HG02973 (cell line): ENCODE measurements around the gene SOWAHB.
"Not testable (repeated sequence)": the region's sequence is repeated elsewhere in the genome, so short reads cannot be mapped to it uniquely, and the experiment has no call there.

Experiments
- ATAC-seq: cut with Tn5 transposase; IDR thresholded peaks from one replicate; pipeline ENCODE4 v1.9.1; 2021; ENCODE audit warnings: moderate library complexity; ENCODE audit not compliant: unreplicated experiment

SOWAHB gene

DNA sequence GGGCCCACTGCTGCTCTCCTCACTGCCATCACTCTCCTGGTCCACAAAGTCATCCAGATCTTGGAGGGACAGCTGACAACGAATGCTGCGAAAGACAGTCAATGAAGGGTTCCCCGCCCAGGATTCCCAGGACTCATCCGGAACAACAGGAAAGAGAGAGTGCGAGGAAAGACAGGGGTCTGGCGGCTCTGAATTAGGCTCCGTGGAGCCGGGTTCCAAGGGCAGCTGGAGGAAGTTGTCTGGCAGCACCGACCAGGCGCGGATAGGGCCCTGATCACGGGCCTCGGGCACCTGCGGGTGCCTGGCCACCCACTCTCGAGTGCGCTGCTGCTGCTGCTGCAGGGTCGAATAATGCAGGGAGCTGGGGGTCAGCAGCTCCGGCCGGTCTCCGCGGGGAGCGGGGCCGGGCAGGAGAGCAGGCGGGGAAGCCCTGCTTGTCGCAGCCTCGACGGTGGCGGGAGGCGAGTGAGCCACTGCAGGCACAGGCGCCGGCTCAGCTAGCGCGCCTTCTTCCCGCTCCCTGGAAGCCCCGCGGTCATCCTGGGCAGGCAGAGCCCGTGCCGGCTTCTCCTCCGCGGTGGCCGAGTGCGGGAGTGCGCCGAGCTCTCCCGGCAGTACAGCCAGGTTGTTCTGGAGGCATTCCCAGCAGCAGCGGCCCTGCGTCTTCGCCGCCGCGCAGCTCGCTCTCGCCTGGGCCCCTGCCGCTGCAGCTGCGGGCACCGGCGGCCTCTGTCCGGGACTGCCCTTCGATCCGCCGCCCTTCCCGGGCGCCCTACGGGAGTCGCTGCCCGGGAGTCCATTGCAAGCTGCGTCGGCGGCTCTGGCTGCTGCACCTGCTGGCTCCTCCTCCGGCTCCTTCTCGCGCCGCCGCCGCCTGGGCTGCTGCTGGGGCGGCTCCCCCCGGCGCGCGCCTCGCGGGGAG, 1.1 kb downstream of the SOWAHB start:
- no peak for ATAC-seq

DNA sequence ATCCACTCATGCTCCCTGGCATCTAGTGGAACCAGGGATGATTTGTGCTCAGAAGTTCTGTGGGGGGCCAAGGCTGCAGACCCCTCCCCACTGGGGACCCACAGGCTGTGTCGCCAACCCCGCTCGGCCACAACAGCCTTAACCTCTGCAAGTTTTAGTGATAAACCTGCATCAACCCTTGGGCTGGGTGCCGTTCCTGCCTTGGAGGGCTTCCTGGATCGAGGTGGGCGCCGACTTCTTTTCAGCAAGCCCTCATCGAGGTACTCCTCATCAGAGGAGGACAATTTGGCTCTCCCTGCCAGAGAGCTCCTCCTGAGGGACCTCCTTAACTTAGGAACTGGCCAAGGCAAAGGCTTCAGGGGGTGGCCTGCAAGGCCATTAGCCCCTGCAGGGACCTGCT, 1.9 kb downstream of the SOWAHB start:
- no peak for ATAC-seq

DNA sequence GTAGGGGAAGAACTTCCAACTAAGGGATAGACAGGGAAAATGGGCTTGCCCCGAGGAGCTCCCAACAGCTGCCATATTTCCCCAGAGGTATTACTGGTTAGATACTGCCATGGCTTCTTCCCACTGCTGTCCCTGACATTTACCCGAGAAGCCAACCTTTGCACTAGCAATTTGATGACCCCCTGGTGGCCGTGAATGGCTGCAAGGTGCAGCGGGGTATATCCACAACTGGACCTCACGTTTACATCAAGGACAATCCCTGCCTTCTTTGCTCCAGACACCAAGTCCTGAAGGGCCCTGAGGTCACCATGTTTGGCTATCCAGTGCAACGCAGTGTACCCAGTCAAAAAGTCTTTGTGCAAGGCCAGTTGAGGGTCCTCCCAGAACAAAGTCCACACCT, 2.3 kb downstream of the SOWAHB start:
- no peak for ATAC-seq

DNA sequence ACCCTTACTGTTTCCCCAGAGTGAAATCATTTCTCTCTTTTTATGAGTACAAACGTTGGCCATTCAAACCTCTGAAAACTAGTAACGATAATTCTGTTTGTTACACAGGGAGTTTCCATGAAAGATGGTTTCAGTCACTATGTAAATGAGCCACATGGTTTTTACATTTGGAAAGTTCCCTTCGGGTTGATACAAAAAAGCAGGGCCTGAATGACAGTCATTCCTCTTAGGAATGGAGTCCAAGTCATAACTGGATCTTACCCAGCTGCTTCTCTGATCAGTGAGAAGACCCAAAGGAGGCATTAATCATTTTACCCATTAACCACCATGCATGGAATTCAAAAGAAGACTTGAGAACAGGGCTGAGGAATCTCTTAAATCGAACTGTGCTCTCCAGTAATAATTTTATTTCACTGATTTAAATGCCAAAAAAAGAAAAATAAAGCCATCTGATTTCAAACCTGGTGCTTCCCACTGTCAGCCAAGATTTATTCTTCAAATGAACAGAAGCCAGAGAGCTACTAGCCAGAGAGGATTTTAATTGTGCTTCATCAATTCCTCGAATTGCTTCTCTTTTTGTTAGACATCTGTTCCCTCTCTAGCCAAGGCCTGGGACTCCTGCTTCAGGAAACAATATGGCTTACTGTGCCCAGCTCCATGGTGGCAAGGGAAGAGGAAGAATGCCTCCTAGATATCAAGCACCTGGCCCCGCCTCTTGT, 3.2 kb downstream of the SOWAHB start:
- ATAC-seq, result no peak

DNA sequence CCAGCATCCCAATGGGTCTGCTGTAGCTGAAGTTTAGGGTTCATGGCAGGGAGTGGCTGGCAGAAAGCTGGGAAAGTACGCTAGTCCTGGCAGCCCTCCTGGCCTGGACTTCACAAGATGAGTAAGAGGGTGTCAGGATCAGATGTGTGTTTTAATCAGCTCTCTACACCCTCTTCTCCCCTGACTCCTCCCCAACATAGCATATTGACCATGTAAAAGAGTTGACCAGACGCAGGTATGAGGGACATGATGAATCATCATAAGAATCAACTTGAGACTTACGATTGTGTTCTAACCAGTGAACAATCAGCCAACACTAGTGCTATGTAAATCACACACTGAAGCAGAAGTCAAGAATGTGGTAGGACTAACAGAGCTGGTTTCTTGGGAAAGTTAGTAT, 5.3 kb downstream of the SOWAHB start:
- ATAC-seq, result no peak

DNA sequence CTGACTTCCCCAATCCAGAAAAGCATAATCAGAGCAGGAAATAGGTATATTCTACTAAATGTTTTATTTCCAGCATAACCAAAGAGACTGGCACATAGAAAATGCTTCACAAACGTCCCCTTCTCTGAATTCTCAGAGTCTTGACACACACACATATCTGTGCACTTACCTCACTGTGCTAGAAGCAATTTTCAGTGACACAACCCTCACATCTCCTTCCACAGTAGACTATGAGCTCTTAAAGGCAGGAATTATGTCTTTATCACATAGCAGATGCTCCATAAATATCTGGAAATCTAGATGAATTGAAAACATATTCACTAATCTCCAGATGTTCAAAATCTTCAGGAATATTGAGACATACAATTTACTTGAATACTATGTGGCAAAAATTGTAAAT, 5.9 kb downstream of the SOWAHB start:
- ATAC-seq, result no peak

DNA sequence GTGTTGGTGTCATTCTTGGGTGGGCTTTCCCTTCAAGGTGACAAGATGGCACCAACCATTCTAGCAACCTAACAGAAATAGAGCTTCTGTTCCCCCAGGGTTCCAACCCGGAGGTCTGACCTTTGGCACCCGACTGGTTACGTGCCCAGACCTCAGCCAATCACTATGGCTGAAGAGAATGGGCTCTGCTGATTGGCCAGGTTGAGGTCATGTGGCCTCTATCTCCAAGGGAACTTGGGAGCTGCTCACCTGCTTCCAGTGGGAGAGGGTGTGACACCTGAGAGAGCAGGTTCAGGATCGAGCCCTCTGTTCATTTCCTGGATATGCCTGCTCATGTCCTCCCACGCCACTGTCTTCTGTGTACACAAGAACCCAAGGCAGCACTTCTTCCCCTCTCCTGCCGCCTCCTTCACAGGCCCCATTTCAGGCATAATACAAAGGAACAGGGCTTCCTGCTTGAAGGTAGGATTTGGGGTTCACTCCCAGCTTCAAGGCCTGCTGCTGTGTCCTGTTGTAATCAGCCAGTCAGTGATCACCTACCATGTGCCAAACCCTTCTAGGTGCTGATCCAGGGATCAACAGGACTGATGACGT, 11.0 kb downstream of the SOWAHB start:
- no peak for ATAC-seq

DNA sequence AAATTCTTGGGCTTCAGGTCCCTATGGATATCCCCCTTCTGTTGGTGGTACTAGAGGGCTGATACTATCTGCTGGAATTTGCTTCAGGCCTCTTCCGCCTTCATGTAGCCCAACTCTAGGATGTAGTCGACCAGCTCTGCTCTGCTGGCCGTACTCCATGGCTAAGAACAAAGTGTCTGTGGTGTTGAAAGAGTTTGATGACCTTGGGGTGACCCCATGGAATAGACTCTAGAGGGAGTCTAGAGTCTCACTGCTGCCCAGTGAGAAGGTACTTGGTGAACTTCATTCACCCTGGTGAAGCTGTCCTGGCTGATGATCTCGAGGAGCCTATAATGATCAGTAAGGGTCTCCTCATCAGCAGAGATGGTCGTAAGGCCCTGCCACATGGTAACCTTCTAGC, 11.7 kb downstream of the SOWAHB start:
- ATAC-seq, result no peak

DNA sequence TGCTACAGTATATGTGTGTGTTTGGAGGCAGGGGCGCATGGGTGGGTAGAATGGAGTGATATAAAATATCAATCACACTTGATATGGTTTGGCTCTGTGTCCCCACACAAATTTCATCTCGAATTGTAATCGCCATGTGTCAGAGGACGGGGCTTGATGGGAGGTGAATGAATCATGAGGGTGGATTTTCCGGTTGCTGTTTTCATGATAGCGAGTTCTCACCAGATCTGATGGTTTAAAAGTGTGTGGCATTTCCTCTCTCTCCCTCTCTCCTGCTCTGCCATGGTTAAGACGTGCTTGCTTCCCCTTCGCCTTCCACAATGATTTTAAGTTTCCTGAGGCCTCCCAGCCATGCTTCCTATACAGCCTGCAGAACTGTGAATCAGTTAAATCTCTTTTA, 14.8 kb downstream of the SOWAHB start:
- no peak for ATAC-seq

DNA sequence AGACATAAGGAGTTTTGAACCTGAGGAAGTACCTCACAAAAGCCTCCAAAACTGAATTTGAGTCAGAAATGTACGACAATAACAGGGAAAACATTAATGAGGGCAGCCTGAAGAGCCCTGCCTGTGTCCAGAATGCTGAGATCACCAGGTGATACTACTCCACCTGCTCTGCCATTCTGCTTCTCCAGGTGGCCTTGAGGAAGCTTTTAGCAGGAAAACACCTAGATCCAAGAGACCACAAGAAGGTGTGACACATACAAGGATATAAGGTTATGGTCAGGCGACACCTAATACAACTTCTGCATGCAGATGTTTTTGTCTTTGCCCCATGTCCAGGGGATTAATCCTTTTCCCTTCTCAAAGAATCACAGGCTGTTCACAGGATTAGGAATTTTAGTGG, 15.3 kb downstream of the SOWAHB start:
- no peak for ATAC-seq

DNA sequence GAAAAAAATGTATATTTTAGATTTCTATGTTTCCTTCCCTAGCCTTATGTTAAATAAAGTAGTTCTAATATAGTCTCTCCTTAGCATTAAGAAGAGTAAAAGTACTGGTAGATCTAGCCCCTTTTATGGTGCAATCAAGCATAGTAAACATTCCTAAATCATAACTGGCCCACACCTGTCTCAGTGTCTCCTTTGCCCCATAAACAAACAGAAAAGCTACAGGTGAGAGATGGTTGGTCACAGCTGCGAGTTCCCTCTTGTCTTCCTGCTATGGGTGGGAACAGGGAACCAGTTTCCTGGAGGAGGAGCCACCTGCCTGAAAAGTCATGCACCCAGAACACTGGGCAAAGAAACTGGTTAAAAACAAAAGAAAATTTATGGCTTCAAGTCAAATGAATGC, 16.6 kb downstream of the SOWAHB start:
- no peak for ATAC-seq

DNA sequence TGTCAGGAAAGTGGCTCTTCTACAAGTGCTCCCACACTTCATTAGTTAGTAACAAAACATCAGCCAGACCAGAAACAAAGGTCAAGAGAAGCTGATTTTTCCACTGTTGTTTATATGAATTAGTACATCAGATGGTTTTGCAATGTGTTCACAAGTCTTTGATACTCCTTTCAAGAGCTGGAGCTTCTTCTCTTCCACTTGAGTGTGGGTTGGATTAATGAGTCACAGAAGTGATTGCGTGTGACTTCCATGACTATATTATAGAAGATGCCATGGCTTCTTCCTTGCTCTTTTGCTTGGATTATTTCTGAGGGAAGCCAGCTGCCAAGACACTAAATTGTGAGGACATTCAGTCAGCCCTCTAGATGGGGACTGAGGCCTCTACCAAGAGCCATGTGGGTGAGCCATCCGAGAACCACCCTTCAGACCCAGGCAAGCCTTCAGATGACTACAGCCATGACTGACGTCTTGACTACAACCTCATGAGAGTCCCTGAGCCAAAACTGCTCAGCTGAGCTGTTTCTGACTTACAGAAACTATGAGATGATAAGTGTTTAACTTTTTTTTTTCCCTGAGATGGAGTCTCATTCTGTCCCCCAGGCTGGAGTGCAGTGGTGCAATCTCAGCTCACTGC, 18.1 kb downstream of the SOWAHB start:
- ATAC-seq, result no peak

DNA sequence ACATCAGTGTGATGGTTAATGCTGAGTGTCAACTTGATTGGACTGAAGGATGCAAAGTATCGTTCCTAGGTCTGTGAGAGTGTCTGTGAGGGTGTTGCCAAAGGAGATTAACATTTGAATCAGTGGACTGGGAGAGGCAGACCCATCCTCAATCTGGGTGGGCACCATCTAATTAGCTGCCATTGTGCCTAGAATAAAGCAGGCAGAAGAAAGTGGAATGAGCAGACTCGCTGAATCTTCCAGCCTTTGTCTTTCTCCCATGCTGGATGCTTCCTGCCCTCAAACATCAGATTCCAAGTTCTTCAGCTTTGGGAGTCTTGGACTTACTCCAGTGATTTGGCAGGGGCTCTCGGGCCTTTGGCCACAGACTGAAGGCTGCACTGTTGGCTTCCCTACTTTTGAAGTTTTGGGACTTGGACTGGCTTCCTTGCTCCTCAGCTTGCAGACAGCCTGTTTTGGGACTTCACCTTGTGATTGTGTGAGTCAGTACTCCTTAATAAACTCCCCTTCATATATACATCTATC, 19.2 kb downstream of the SOWAHB start:
- ATAC-seq, result not testable (repeated sequence)

DNA sequence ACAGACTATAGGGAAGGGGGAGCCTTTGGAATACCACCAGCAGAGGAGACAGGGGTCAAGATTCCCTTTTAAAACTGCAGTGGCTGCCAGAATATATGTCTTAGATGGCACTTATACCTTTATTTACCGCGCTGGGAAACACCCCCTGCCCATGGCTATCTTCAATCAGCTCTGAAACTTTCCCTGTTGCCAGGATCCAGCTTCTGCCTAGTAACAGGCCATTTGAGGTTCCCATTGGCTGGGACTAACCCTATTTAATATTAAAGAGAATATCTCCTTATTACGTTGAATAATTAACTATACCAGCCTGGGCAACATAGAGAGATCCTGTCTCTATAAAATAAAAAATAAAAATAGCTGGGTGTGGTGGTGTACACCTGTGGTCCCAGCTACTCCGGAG, 23.8 kb downstream of the SOWAHB start:
- no peak for ATAC-seq

DNA sequence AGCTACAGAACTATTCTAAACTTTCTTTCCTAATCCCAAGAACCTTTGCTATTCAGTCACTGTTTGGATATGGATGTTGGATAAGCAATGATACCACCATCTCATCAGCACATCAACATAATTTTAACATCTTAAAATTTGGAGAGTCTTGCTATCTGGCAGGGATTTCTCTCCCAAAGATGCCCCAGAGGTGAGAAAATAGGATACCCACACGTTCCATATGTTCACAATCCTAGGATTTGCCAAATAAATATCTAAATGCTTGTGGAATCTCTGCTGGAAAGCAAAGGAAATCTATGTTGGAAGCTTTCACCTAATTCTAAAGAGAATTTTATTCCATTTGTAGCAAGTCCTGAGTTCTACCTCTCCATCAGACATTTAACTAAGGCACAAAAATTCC, 24.4 kb downstream of the SOWAHB start:
- no peak for ATAC-seq

DNA sequence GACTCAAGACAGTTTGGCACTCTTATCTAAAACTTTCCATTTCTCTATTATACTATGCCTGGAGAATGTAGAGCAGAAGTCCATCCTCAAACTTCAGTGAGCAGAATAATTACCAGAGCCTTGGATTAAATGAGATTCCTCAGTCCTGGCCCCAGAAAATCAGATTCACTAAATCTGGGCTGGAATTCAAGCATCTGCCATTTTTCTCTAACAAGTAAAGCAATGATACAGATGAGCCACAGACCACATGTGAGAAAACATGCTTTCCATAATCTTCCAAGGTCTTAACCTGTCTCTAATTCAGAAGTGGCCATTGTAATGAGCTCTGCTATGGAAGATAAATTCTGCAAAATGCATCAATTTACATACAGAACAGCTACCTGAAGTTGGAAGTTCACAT, 25.4 kb downstream of the SOWAHB start:
- ATAC-seq, result no peak

DNA sequence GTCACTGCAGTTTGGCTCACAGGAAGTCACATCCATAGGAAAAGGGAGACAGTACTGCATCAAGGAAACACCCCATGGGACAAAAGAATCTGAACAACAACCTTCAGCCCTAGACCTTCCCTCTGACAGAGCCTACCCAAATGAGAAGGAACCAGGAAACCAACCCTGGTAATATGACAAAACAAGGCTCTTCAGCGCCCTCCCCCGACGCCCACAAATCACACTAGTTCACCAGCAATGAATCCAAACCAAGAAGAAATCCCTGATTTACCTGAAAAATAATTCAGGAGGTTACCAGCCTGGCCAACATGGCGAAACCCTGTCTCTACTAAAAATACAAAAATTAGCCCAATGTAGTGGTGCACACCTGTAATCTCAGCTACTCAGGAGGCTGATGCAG, 29.2 kb downstream of the SOWAHB start:
- not testable (repeated sequence) for ATAC-seq

DNA sequence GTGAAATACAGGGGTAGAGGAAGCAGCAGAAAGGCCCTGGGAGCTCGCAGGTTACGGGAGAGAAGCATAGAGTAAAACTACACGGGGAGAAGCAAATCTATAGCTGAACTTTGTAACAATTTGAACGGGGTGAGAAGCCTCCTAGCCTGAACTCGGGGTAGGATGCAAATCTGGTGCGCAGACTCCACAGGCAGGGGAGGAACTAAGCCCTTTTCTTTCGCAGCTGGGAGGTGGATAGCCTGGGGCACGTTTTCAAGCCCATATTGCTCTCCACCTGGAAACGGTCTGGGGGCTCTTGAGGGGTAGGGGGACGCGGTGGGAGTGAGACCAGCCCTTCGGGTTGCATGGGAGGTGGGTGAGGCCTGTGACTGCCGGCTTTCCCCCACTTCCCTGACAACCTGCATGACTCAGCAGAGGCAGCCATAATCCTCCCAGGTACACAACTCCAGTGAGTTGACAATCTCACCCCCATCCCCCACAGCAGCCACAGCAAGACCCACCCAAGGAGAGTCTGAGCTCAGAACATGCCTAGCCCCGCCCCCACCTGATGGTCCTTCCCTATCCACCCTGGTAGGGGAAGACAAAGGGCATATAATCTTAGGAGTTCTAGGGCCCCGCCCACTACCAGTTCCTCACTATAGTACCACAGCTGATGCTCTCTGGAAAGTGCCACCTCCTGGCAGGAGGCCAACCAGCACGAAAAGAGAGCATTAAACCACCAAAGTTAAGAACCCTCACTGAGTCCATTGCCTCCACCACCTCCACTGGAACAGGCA, 29.9 kb downstream of the SOWAHB start:
- ATAC-seq, result no peak

DNA sequence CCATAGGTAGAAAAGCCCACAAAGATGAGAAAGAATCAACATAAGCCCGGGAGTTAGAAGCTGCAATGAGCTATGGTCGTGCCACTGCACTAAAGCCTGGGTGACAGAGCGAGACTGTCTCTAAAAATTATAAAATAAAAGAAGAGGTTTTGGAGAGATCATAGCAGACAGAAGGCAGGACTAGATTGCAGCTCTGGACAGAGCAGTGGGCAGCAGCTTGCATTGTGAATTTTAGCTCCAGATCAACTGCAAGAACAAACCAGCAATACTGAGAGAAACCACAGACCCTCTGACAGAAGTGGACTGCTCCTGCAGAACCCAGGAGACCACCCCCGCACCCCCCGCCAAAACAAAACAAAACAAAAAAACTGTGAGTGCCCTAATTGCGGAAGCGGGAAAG, 30.6 kb downstream of the SOWAHB start:
- no peak for ATAC-seq

DNA sequence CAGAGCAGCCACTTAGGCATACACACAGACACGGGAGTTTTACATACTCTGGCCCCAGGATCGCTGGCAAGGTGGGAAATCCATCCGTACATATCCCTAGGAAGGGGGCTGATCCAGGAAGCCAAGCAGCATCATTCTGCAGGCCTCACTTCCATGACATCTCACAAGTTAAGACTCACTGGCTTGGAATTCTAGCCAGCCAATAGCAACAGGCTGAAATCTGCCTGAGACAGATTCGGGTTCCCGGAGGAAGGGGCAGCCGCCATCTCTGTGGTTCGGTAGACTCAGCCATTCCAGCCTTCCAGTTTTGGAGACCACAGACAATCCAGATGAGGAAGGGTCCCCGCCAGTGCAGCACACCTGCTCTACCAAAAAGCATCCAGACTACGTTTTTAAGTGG, 31.3 kb downstream of the SOWAHB start:
- no peak for ATAC-seq

DNA sequence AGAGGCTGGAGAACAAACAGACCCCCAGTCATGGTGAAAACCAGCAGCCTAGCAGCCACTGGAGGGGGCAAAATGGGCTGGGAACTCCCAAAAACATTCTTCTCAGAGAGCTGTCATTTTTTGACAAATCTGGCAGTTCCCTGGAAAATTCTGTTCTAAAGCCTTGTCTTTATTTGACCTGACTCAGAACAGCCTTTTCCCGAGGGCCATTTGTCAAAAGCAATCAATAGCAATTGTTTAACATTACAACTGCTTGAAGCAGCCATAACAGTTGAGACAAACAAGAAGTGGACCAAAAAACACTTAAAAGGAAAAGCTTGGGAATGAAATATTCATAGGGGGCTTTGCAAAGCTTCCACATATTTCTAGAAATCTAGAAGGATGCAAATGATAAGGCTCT, 39.6 kb downstream of the SOWAHB start:
- ATAC-seq, result no peak
